Breast epithelium (tissue), 4 donors: Measurements from ENCODE around the gene SGK2. TPM values are rescaled to one million over a fixed set of nuclear protein-coding genes. Genes with fewer than 3 reads are reported as not detected.

ENCODE experiments used
- DNase-seq, 2 donors: peaks; one replicate each; pipeline ENCODE4 v3.0.0-alpha.2; 2019; ENCODE audit warnings: low spot score in 2 of 2
- H3K27ac ChIP-seq, 2 donors: fragments of 200-600 bp; sonication (generic) in 1 of 2; one replicate each; pipeline ENCODE4 v1.5.1; 2016 to 2019; ENCODE audit warnings: mild to moderate bottlenecking in 1 of 2
- H3K27me3 ChIP-seq, 2 donors: fragments of 200-600 bp; sonication (generic) in 1 of 2; one replicate each; pipeline versions ENCODE4 v1.5.1 to v1.6.0; 2017 to 2019; ENCODE audit warnings: control low read depth in 1 of 2, mild to moderate bottlenecking in 1 of 2
- H3K36me3 ChIP-seq: fragments of 200-600 bp; one replicate; pipeline ENCODE4 v1.5.1; 2019
- H3K4me1 ChIP-seq, 2 donors: fragments of 200-600 bp; sonication (generic); one replicate each; pipeline ENCODE4 v1.5.1; 2016 to 2019; ENCODE audit warnings: control low read depth in 1 of 2
- H3K4me3 ChIP-seq, 3 donors: fragments of 200-600 bp; sonication (generic); 1 replicate in 2 of 3; 2 replicates in 1 of 3; pipeline ENCODE4 v1.5.1; 2016 to 2019; ENCODE audit warnings: mild to moderate bottlenecking in 3 of 3, moderate library complexity in 2 of 3
- H3K9me3 ChIP-seq, 2 donors: fragments of 200-600 bp; sonication (generic) in 1 of 2; one replicate each; pipeline ENCODE4 v1.5.1; 2016 to 2019; ENCODE audit warnings: control low read depth in 1 of 2
- CTCF ChIP-seq, 3 donors: fragments of 450-650 bp; IDR thresholded peaks; one replicate each; pipeline ENCODE4 v1.5.1; 2016 to 2017; ENCODE audit warnings: antibody characterized with exemption in 3 of 3, mild to moderate bottlenecking in 3 of 3, moderate library complexity in 3 of 3
- POLR2A ChIP-seq: fragments of 450-650 bp; IDR thresholded peaks from one replicate; pipeline ENCODE4 v1.6.1; 2016; ENCODE audit warnings: antibody characterized with exemption, mild to moderate bottlenecking, moderate library complexity
- POLR2AphosphoS5 ChIP-seq, 3 donors: sonication (generic); formaldehyde crosslinking; IDR thresholded peaks; one replicate each; pipeline ENCODE4 v1.6.1; 2017; ENCODE audit warnings: antibody characterized with exemption in 3 of 3
- intact Hi-C: fragments of 100-400 bp; cut with DNase I; formaldehyde crosslinking; loops from one replicate; pipeline ENCODE4 v1.15.1; 2023; ENCODE audit warnings: low total_unique reads
- total RNA-seq, 3 donors: library from RNA; depleted of rRNA; stranded (reverse); fragments of >200 nt; gene quantifications; one replicate each; pipeline ENCODE4 v1.1.0, GENCODE V29; 2016

SGK2 gene
- total RNA-seq, 3 donors from 2014 or later = 4.1 to 8.2 (median 6.4) TPM

- Histone ChIP-seq H3K36me3 (no peaks in the 10 kb centered on the region), H3K27me3 (no peaks in the 10 kb centered on the region), H3K4me1 (no peaks in the 10 kb centered on the region), H3K9me3 (no peaks in the 10 kb centered on the region), H3K4me3 (peak overlapping the region in 1 of 3 donors; percentile 65), H3K27ac (no peak overlapping the region)
- no peak for TF ChIP-seq POLR2AphosphoS5 (IDR thresholded peaks at IDR 0.05)
- TF ChIP-seq POLR2A = no peak
- no peak for TF ChIP-seq CTCF (IDR thresholded peaks at IDR 0.05)
- intact Hi-C loops = no loop called here
- no peak for DNase-seq
Measured at GRCh38 chr20:43515628-43516027, 43.2 kb upstream of the SGK2 start.

GRCh38 chr20:43516251-43516824 is 42.5 kb upstream of the SGK2 start:
- TF ChIP-seq POLR2AphosphoS5 (IDR thresholded peaks at IDR 0.05) = no peak
- TF ChIP-seq POLR2A = no peak
- TF ChIP-seq CTCF (IDR thresholded peaks at IDR 0.05) = no peak
- Histone ChIP-seq H3K4me3 (no peak overlapping the region), H3K27ac (no peak overlapping the region), H3K27me3 (no peaks in the 10 kb centered on the region), H3K4me1 (no peaks in the 10 kb centered on the region), H3K9me3 (no peaks in the 10 kb centered on the region), H3K36me3 (no peaks in the 10 kb centered on the region)
- DNase-seq = no peak
- intact Hi-C loops = no loop called here

GRCh38 chr20:43520074-43520630 is 38.7 kb upstream of the SGK2 start:
- TF ChIP-seq POLR2AphosphoS5 (IDR thresholded peaks at IDR 0.05) = no peak
- no peak for TF ChIP-seq POLR2A
- TF ChIP-seq CTCF (IDR thresholded peaks at IDR 0.05) = no peak
- DNase-seq = no peak
- no peak overlapping the region for H3K4me3 ChIP-seq
- no peak overlapping the region for H3K27ac ChIP-seq
- H3K27me3 ChIP-seq = no peaks in the 10 kb centered on the region
- no peaks in the 10 kb centered on the region for H3K9me3 ChIP-seq
- intact Hi-C loops = no loop called here
- no peaks in the 10 kb centered on the region for H3K4me1 ChIP-seq
- H3K36me3 ChIP-seq = no peaks in the 10 kb centered on the region

GRCh38 chr20:43525021-43525420 is 33.8 kb upstream of the SGK2 start:
- intact Hi-C loops = no loop called here
- no peak for DNase-seq
- TF ChIP-seq POLR2AphosphoS5 (IDR thresholded peaks at IDR 0.05) (no peak), CTCF (IDR thresholded peaks at IDR 0.05) (no peak), POLR2A (no peak)
- no peaks in the 10 kb centered on the region for H3K4me1 ChIP-seq
- no peak overlapping the region for H3K4me3 ChIP-seq
- H3K27ac ChIP-seq = no peak overlapping the region
- no peaks in the 10 kb centered on the region for H3K9me3 ChIP-seq
- H3K36me3 ChIP-seq = no peaks in the 10 kb centered on the region
- H3K27me3 ChIP-seq = no peaks in the 10 kb centered on the region

- Histone ChIP-seq H3K36me3 (no peaks in the 10 kb centered on the region), H3K27ac (no peak overlapping the region), H3K27me3 (no peaks in the 10 kb centered on the region), H3K4me1 (no peaks in the 10 kb centered on the region), H3K9me3 (no peaks in the 10 kb centered on the region), H3K4me3 (no peak overlapping the region)
- TF ChIP-seq CTCF (IDR thresholded peaks at IDR 0.05) = no peak
- TF ChIP-seq POLR2A = no peak
- TF ChIP-seq POLR2AphosphoS5 (IDR thresholded peaks at IDR 0.05) = no peak
- peak in 1 of 2 donors; percentile 30 for DNase-seq
- intact Hi-C loops = no loop called here
Measured at GRCh38 chr20:43528258-43528875, 30.5 kb upstream of the SGK2 start.
